HEK293 (cell line): ENCODE results near the gene VWC2L.

Experiments used
- CTCF ChIA-PET: fragments of 350-600 bp; formaldehyde crosslinking; extraction: SDS; loops from one replicate; lab custom pipeline; 2021; ENCODE audit warnings: antibody characterized with exemption; lab: Yijun Ruan, JAX
- POLR2A ChIA-PET: fragments of 300-600 bp; formaldehyde crosslinking; extraction: SDS; loops from one replicate; lab custom pipeline; 2020; ENCODE audit warnings: antibody characterized with exemption, inconsistent platforms; lab: Yijun Ruan, JAX
- H3K27ac ChIP-seq: fragments of 200-500 bp; sonication (Bioruptor generic); 2 replicates; pipeline ENCODE4 v1.5.1; 2014; ENCODE audit warnings: low read depth, low read length, control low read depth, inconsistent platforms; ENCODE audit errors: extremely low read depth
- H3K36me3 ChIP-seq, 2 experiments: fragments of 200-500 bp in 1 of 2; sonication (Bioruptor generic) in 1 of 2; 1 replicate in 1 of 2; 2 replicates in 1 of 2; pipeline ENCODE4 v1.5.1; 2014 to 2017; ENCODE audit warnings: inconsistent platforms in 2 of 2, low read length in 2 of 2; ENCODE audit not compliant: control insufficient read depth in 2 of 2, insufficient read depth in 1 of 2
- H3K4me1 ChIP-seq: fragments of 200-500 bp; sonication (Bioruptor generic); 2 replicates; pipeline ENCODE4 v1.5.1; 2014; ENCODE audit warnings: mild to moderate bottlenecking, low read length, inconsistent platforms; ENCODE audit not compliant: control insufficient read depth, insufficient read depth
- H3K4me3 ChIP-seq: 2 replicates; pipeline ENCODE4 v1.5.1; 2011; ENCODE audit warnings: low read depth, mild to moderate bottlenecking, control low read depth, low read length, moderate library complexity
- H3K9me3 ChIP-seq: fragments of 200-500 bp; sonication (Bioruptor generic); 2 replicates; pipeline ENCODE4 v1.5.1; 2014; ENCODE audit warnings: low read depth, low read length, inconsistent platforms; ENCODE audit not compliant: control insufficient read depth, insufficient read depth
- EGR2 ChIP-seq: fragments of 450-650 bp; formaldehyde crosslinking; IDR thresholded peaks from 2 replicates; pipeline ENCODE4 v1.5.1; 2016; ENCODE audit warnings: low read depth, missing biosample characterization, missing genetic modification characterization
- MZF1 ChIP-seq: fragments of 450-650 bp; formaldehyde crosslinking; IDR thresholded peaks from 2 replicates; pipeline ENCODE4 v1.5.1; 2017; ENCODE audit warnings: missing biosample characterization, missing genetic modification characterization, borderline replicate concordance
- REPIN1 ChIP-seq: fragments of 450-650 bp; formaldehyde crosslinking; IDR thresholded peaks from 2 replicates; pipeline ENCODE4 v1.5.1; 2017; ENCODE audit warnings: missing biosample characterization, missing genetic modification characterization, low read depth
- SCRT1 ChIP-seq: fragments of 450-650 bp; formaldehyde crosslinking; IDR thresholded peaks from 2 replicates; pipeline ENCODE4 v1.5.1; 2016; ENCODE audit warnings: missing biosample characterization, missing genetic modification characterization, borderline replicate concordance
- SP3 ChIP-seq: fragments of 450-650 bp; formaldehyde crosslinking; IDR thresholded peaks from 2 replicates; pipeline ENCODE4 v1.5.1; 2016; ENCODE audit warnings: missing biosample characterization, missing genetic modification characterization
- ZBTB48 ChIP-seq: fragments of 450-650 bp; formaldehyde crosslinking; IDR thresholded peaks from 2 replicates; pipeline ENCODE4 v1.5.1; 2016; ENCODE audit warnings: missing biosample characterization, missing genetic modification characterization
- ZFP37 ChIP-seq: fragments of 450-650 bp; formaldehyde crosslinking; IDR thresholded peaks from 2 replicates; pipeline ENCODE4 v1.5.1; 2016; ENCODE audit warnings: missing biosample characterization, missing genetic modification characterization
- ZNF132 ChIP-seq: fragments of 450-650 bp; formaldehyde crosslinking; IDR thresholded peaks from 2 replicates; pipeline ENCODE4 v1.5.1; 2017; ENCODE audit warnings: missing biosample characterization, missing genetic modification characterization, borderline replicate concordance
- ZNF133 ChIP-seq: fragments of 450-650 bp; formaldehyde crosslinking; IDR thresholded peaks from 2 replicates; pipeline ENCODE4 v1.5.1; 2016; ENCODE audit warnings: missing biosample characterization, missing genetic modification characterization
- ZNF449 ChIP-seq: fragments of 450-650 bp; formaldehyde crosslinking; IDR thresholded peaks from 2 replicates; pipeline ENCODE4 v1.5.1; 2017; ENCODE audit warnings: missing biosample characterization, mild to moderate bottlenecking, missing genetic modification characterization, moderate library complexity
- ZNF521 ChIP-seq: fragments of 450-650 bp; formaldehyde crosslinking; IDR thresholded peaks from 2 replicates; pipeline ENCODE4 v1.5.1; 2017; ENCODE audit warnings: missing biosample characterization, mild to moderate bottlenecking, missing genetic modification characterization
- ZNF596 ChIP-seq: fragments of 450-650 bp; IDR thresholded peaks from 2 replicates; pipeline ENCODE4 v1.5.0; 2018; ENCODE audit warnings: missing biosample characterization, mild to moderate bottlenecking, missing genetic modification characterization, moderate library complexity
- ZNF645 ChIP-seq: fragments of 450-650 bp; formaldehyde crosslinking; IDR thresholded peaks from 2 replicates; pipeline ENCODE4; 2016; ENCODE audit warnings: missing biosample characterization, missing genetic modification characterization
- ZNF707 ChIP-seq: fragments of 450-650 bp; formaldehyde crosslinking; IDR thresholded peaks from 2 replicates; pipeline ENCODE4 v1.5.1; 2016; ENCODE audit warnings: missing biosample characterization, missing genetic modification characterization
- ZNF792 ChIP-seq: fragments of 450-650 bp; formaldehyde crosslinking; IDR thresholded peaks from 2 replicates; pipeline ENCODE4 v1.5.1; 2016; ENCODE audit warnings: missing biosample characterization, missing genetic modification characterization
- TF ChIP-seq, protein P1 (sequence below): fragments of 450-650 bp; formaldehyde crosslinking; IDR thresholded peaks from 2 replicates; pipeline ENCODE4 v1.5.1; 2016; ENCODE audit warnings: missing biosample characterization, missing genetic modification characterization
- TF ChIP-seq, protein P2 (sequence below): fragments of 450-650 bp; formaldehyde crosslinking; IDR thresholded peaks from 2 replicates; pipeline ENCODE4 v1.5.1; 2016; ENCODE audit warnings: missing biosample characterization, missing genetic modification characterization
- TF ChIP-seq, protein P3 (sequence below): fragments of 450-650 bp; formaldehyde crosslinking; IDR thresholded peaks from 2 replicates; pipeline ENCODE4 v1.5.1; 2016; ENCODE audit warnings: missing biosample characterization, missing genetic modification characterization, borderline replicate concordance
- TF ChIP-seq, protein P4 (sequence below): fragments of 450-650 bp; formaldehyde crosslinking; IDR thresholded peaks from 2 replicates; pipeline ENCODE4 v1.5.1; 2016; ENCODE audit warnings: missing biosample characterization, missing genetic modification characterization

Gene VWC2L

GRCh38 chr2:214566457-214566856 is 155.6 kb downstream of the VWC2L start:
- TF ChIP-seq ZNF133 (tag by site-specific recombination): no peak
- TF ChIP-seq, protein P1, sequence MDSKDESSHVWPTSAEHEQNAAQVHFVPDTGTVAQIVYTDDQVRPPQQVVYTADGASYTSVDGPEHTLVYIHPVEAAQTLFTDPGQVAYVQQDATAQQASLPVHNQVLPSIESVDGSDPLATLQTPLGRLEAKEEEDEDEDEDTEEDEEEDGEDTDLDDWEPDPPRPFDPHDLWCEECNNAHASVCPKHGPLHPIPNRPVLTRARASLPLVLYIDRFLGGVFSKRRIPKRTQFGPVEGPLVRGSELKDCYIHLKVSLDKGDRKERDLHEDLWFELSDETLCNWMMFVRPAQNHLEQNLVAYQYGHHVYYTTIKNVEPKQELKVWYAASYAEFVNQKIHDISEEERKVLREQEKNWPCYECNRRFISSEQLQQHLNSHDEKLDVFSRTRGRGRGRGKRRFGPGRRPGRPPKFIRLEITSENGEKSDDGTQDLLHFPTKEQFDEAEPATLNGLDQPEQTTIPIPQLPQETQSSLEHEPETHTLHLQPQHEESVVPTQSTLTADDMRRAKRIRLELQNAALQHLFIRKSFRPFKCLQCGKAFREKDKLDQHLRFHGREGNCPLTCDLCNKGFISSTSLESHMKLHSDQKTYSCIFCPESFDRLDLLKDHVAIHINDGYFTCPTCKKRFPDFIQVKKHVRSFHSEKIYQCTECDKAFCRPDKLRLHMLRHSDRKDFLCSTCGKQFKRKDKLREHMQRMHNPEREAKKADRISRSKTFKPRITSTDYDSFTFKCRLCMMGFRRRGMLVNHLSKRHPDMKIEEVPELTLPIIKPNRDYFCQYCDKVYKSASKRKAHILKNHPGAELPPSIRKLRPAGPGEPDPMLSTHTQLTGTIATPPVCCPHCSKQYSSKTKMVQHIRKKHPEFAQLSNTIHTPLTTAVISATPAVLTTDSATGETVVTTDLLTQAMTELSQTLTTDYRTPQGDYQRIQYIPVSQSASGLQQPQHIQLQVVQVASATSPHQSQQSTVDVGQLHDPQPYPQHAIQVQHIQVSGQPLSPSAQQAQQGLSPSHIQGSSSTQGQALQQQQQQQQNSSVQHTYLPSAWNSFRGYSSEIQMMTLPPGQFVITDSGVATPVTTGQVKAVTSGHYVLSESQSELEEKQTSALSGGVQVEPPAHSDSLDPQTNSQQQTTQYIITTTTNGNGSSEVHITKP (tag by site-specific recombination): no peak
- no peak for TF ChIP-seq ZNF132
- TF ChIP-seq ZNF449 (tag by site-specific recombination): no peak
- no peak for TF ChIP-seq ZNF707 (tag by site-specific recombination)
- no peak for TF ChIP-seq ZBTB48 (tag by site-specific recombination)
- TF ChIP-seq ZNF792 (tag by site-specific recombination): no peak
- no peak for TF ChIP-seq ZNF521 (tag by site-specific recombination)
- TF ChIP-seq ZFP37 (tag by site-specific recombination): no peak
- no peak for TF ChIP-seq MZF1 (tag by site-specific recombination)
- TF ChIP-seq SCRT1 (tag by site-specific recombination): no peak
- TF ChIP-seq SP3 (tag by site-specific recombination): no peak
- TF ChIP-seq, protein P2, sequence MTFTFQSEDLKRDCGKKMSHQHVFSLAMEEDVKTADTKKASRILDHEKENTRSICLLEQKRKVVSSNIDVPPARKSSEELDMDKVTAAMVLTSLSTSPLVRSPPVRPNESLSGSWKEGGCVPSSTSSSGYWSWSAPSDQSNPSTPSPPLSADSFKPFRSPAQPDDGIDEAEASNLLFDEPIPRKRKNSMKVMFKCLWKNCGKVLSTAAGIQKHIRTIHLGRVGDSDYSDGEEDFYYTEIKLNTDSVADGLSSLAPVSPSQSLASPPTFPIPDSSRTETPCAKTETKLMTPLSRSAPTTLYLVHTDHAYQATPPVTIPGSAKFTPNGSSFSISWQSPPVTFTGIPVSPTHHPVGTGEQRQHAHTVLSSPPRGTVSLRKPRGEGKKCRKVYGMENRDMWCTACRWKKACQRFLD (tag by site-specific recombination): no peak
- TF ChIP-seq, protein P3, sequence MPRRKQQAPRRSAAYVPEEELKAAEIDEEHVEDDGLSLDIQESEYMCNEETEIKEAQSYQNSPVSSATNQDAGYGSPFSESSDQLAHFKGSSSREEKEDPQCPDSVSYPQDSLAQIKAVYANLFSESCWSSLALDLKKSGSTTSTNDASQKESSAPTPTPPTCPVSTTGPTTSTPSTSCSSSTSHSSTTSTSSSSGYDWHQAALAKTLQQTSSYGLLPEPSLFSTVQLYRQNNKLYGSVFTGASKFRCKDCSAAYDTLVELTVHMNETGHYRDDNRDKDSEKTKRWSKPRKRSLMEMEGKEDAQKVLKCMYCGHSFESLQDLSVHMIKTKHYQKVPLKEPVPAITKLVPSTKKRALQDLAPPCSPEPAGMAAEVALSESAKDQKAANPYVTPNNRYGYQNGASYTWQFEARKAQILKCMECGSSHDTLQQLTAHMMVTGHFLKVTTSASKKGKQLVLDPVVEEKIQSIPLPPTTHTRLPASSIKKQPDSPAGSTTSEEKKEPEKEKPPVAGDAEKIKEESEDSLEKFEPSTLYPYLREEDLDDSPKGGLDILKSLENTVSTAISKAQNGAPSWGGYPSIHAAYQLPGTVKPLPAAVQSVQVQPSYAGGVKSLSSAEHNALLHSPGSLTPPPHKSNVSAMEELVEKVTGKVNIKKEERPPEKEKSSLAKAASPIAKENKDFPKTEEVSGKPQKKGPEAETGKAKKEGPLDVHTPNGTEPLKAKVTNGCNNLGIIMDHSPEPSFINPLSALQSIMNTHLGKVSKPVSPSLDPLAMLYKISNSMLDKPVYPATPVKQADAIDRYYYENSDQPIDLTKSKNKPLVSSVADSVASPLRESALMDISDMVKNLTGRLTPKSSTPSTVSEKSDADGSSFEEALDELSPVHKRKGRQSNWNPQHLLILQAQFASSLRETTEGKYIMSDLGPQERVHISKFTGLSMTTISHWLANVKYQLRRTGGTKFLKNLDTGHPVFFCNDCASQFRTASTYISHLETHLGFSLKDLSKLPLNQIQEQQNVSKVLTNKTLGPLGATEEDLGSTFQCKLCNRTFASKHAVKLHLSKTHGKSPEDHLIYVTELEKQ (tag by site-specific recombination): no peak
- no peak for TF ChIP-seq ZNF596
- TF ChIP-seq, protein P4, sequence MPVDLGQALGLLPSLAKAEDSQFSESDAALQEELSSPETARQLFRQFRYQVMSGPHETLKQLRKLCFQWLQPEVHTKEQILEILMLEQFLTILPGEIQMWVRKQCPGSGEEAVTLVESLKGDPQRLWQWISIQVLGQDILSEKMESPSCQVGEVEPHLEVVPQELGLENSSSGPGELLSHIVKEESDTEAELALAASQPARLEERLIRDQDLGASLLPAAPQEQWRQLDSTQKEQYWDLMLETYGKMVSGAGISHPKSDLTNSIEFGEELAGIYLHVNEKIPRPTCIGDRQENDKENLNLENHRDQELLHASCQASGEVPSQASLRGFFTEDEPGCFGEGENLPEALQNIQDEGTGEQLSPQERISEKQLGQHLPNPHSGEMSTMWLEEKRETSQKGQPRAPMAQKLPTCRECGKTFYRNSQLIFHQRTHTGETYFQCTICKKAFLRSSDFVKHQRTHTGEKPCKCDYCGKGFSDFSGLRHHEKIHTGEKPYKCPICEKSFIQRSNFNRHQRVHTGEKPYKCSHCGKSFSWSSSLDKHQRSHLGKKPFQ: no peak
- no peak for TF ChIP-seq REPIN1 (tag by site-specific recombination)
- no peak for TF ChIP-seq ZNF645
- TF ChIP-seq EGR2 (tag by site-specific recombination): no peak
- no peak overlapping the region for H3K4me3 ChIP-seq
- no peak overlapping the region for H3K27ac ChIP-seq
- ChIA-PET POLR2A (no interaction called here), CTCF (interaction anchor here (2.1 kb wide), 1 partner anchor 21 kb away, joined by 7 read pairs; no protein-coding TSS in a partner anchor)
- no peaks in the 10 kb centered on the region for H3K36me3 ChIP-seq
- H3K4me1 ChIP-seq: no peaks in the 10 kb centered on the region
- no peaks in the 10 kb centered on the region for H3K9me3 ChIP-seq
